Panc1 (cell line): ENCODE measurements around the gene HRH4. TPM values are rescaled to one million over a fixed set of nuclear protein-coding genes. Genes with fewer than 3 reads are reported as not detected.

Experiments used
- ATAC-seq: fragments of 200-7000 bp; cut with Tn5 transposase; 2 replicates; pipeline ENCODE4 v1.9.1; 2020; ENCODE audit warnings: mild to moderate bottlenecking, moderate library complexity
- BruUV-seq: library from RNA; stranded (reverse); fragments of 400-500 nt; replicated peaks from 2 replicates; lab custom pipeline; 2021; lab: Mats Ljungman, UMichigan
- CTCF ChIA-PET: fragments of 300-600 bp; sonication (Branson Sonifier 250); formaldehyde crosslinking; loops from one replicate; lab custom pipeline; 2022; ENCODE audit warnings: antibody characterized with exemption; lab: Charles Lee
- POLR2A ChIA-PET: fragments of 300-600 bp; sonication (Branson Sonifier 250); formaldehyde crosslinking; loops from one replicate; lab custom pipeline; 2022; ENCODE audit warnings: antibody characterized with exemption; lab: Charles Lee
- DNase-seq: peaks from one replicate; pipeline ENCODE4 v3.0.0-alpha.2; 2010; ENCODE audit warnings: low read depth, low spot score
- H3K27ac ChIP-seq: 2 replicates; pipeline ENCODE4 v1.5.1; 2011; ENCODE audit warnings: mild to moderate bottlenecking, low read length, inconsistent platforms
- H3K27me3 ChIP-seq: fragments of 200-500 bp; sonication (Bioruptor generic); 2 replicates; pipeline ENCODE4 v1.6.0; 2014; ENCODE audit warnings: low read length, inconsistent platforms; ENCODE audit not compliant: control insufficient read depth, insufficient read depth
- H3K36me3 ChIP-seq: fragments of 200-500 bp; sonication (Bioruptor generic); 2 replicates; pipeline ENCODE4 v1.5.1; 2014; ENCODE audit warnings: inconsistent platforms, mild to moderate bottlenecking, low read length, moderate library complexity; ENCODE audit not compliant: control insufficient read depth, insufficient read depth
- H3K4me1 ChIP-seq: 2 replicates; pipeline ENCODE4 v1.5.1; 2011; ENCODE audit warnings: inconsistent platforms, mild to moderate bottlenecking, low read length, moderate library complexity; ENCODE audit not compliant: control insufficient read depth, insufficient read depth
- H3K4me3 ChIP-seq, 2 experiments: 2 replicates each; pipeline ENCODE4 v1.5.1; 2011 to 2012; ENCODE audit warnings: low read depth in 2 of 2, low read length in 2 of 2, mild to moderate bottlenecking in 2 of 2, inconsistent platforms in 1 of 2, moderate library complexity in 1 of 2
- H3K9me3 ChIP-seq: fragments of 200-500 bp; sonication (Bioruptor generic); 2 replicates; pipeline ENCODE4 v1.5.1; 2014; ENCODE audit warnings: low read depth, mild to moderate bottlenecking, inconsistent platforms, low read length, moderate library complexity; ENCODE audit not compliant: control insufficient read depth, insufficient read depth
- CTCF ChIP-seq: fragments of 450-650 bp; IDR thresholded peaks from 2 replicates; pipeline ENCODE4 v1.5.1; 2017; ENCODE audit warnings: mild to moderate bottlenecking
- POLR2AphosphoS5 ChIP-seq: IDR thresholded peaks from 2 replicates; pipeline ENCODE4 v1.6.1; 2012; ENCODE audit warnings: mild to moderate bottlenecking, low read depth, low read length, moderate library complexity
- REST ChIP-seq, 2 experiments: IDR thresholded peaks; 2 replicates each; pipeline ENCODE4 v1.6.1; 2011 to 2012; ENCODE audit warnings: low read depth in 2 of 2, control low read depth in 1 of 2, low read length in 1 of 2, mild to moderate bottlenecking in 1 of 2, moderate library complexity in 1 of 2; ENCODE audit not compliant: insufficient read depth in 1 of 2
- SIN3A ChIP-seq: IDR thresholded peaks from 2 replicates; pipeline ENCODE4 v1.6.1; 2012; ENCODE audit warnings: low read depth, mild to moderate bottlenecking, low read length, moderate library complexity, borderline replicate concordance; ENCODE audit not compliant: insufficient read depth
- TCF7L2 ChIP-seq: IDR thresholded peaks from 2 replicates; pipeline ENCODE4 v1.6.1; 2011; ENCODE audit warnings: mild to moderate bottlenecking, low read depth, low read length, inconsistent platforms
- in situ Hi-C: cut with HindIII; loops from 2 replicates; pipeline ENCODE4 v1.10.0; 2016; ENCODE audit warnings: low sequenced_read_pairs, low pct_unique_long_range_greater_than_20kb
- intact Hi-C: fragments of 100-400 bp; cut with micrococcal nuclease; formaldehyde crosslinking; loops from one replicate; pipeline ENCODE4 v1.10.0; 2022; ENCODE audit not compliant: unreplicated experiment
- total RNA-seq: library from RNA; stranded (reverse); gene quantifications from one replicate; pipeline ENCODE4 v1.2.1, GENCODE V29; 2021; ENCODE audit not compliant: unreplicated experiment

The HRH4 gene
- total RNA-seq, 1 experiment from 2014 or later = not detected

- DNase-seq (no peak), ATAC-seq (no peak)
- intact Hi-C loops (no loop called here), in situ Hi-C loops (no loop called here)
- POLR2A ChIA-PET = no interaction called here
- Histone ChIP-seq H3K9me3 (no peaks in the 10 kb centered on the region), H3K4me3 (no peak overlapping the region), H3K27me3 (peaks cover 6% of the 10 kb centered on the region; the same call in 1 of the 2 replicates), H3K36me3 (no peaks in the 10 kb centered on the region; the same call in 1 of the 2 replicates), H3K4me1 (no peaks in the 10 kb centered on the region), H3K27ac (no peak overlapping the region)
- no TSS peak for BruUV-seq
- no peak for TF ChIP-seq CTCF
- no peak for TF ChIP-seq TCF7L2
- TF ChIP-seq SIN3A = no peak
- no peak for TF ChIP-seq POLR2AphosphoS5
- TF ChIP-seq REST (IDR thresholded peaks at IDR 0.05; ENCODE audit: insufficient read depth in 1 of 2, low read depth in 2 of 2, low read length in 1 of 2) = no peak
- CTCF ChIA-PET = no interaction called here
Observed at GRCh38 chr18:24518596-24518995, 58.2 kb downstream of the HRH4 start.

Other genes starting within 250 kb of the HRH4 start
- gene OSBPL1A, start 62.8 kb upstream of the HRH4 start, total RNA-seq = 50.5 TPM
- 36.2 TPM for gene IMPACT, start 34.0 kb upstream of the HRH4 start, total RNA-seq